GM06990 (cell line): ENCODE measurements around the gene NR2F2.

Experiments
- DNase-seq: peaks from one replicate; pipeline ENCODE4 v3.0.0-alpha.2; 2011; ENCODE audit not compliant: insufficient read length; ENCODE audit errors: extremely low read depth
- H3K27me3 ChIP-seq: replicated peaks from 2 replicates; pipeline ENCODE4 v1.6.0; 2011; ENCODE audit warnings: low read length; ENCODE audit not compliant: control insufficient read depth, insufficient read depth
- H3K36me3 ChIP-seq: 2 replicates; pipeline ENCODE4 v1.5.1; 2011; ENCODE audit warnings: low read length; ENCODE audit not compliant: control insufficient read depth, insufficient read depth
- H3K4me3 ChIP-seq: replicated peaks from 2 replicates; pipeline ENCODE4 v1.5.1; 2011; ENCODE audit warnings: low read depth, mild to moderate bottlenecking, control low read depth, low read length
- CTCF ChIP-seq: IDR thresholded peaks from 2 replicates; pipeline ENCODE4 v1.5.1; 2011; ENCODE audit warnings: low read length, control low read depth, mild to moderate bottlenecking, inconsistent platforms; ENCODE audit not compliant: insufficient read depth, poor library complexity, severe bottlenecking

The NR2F2 gene

GRCh38 chr15:96293441-96293840 is 37.1 kb upstream of the NR2F2 start:
- TF ChIP-seq CTCF, result no peak
- no peak for DNase-seq
- Histone ChIP-seq H3K4me3 (no peak overlapping the region), H3K36me3 (no peaks in the 10 kb centered on the region), H3K27me3 (no peaks in the 10 kb centered on the region)

DNA sequence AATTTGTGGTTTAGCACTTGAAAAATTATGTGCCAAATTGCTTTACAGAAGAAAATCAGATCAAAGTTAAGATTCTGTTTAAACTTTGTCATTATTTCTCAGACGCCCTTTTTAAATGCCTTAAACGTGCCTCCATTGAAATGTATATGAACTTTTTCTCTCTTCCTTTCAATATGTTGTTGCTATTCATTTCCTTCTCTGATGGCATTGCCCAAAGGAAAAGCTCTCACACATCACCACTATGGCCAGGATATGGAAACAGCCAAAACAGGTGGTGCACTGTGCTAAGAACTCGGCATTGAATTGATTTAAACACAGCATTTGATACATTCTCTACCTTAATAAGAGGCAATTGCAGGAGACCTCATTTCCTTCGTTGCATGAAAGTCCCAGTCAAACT is 35.7 kb upstream of the NR2F2 start:
- no peak for DNase-seq
- no peak for TF ChIP-seq CTCF
- H3K36me3 ChIP-seq, result no peaks in the 10 kb centered on the region
- H3K4me3 ChIP-seq, result no peak overlapping the region
- no peaks in the 10 kb centered on the region for H3K27me3 ChIP-seq

GRCh38 chr15:96296264-96296663 is 34.2 kb upstream of the NR2F2 start:
- no peak for TF ChIP-seq CTCF

GRCh38 chr15:96297783-96298182 is 32.7 kb upstream of the NR2F2 start:
- no peaks in the 10 kb centered on the region for H3K36me3 ChIP-seq
- H3K27me3 ChIP-seq, result no peaks in the 10 kb centered on the region
- no peak for DNase-seq
- H3K4me3 ChIP-seq, result no peak overlapping the region
- TF ChIP-seq CTCF, result no peak

More at GRCh38 chr15:96296264-96296663, 34.2 kb upstream of the NR2F2 start:
- Histone ChIP-seq H3K36me3 (no peaks in the 10 kb centered on the region), H3K27me3 (no peaks in the 10 kb centered on the region), H3K4me3 (no peak overlapping the region)
- DNase-seq, result no peak

- no peak for DNase-seq
- no peaks in the 10 kb centered on the region for H3K36me3 ChIP-seq
- no peak overlapping the region for H3K4me3 ChIP-seq
- H3K27me3 ChIP-seq, result no peaks in the 10 kb centered on the region
- TF ChIP-seq CTCF, result no peak
These were observed 32.3 kb upstream of the NR2F2 start for GRCh38 chr15:96298217-96298616.

DNA sequence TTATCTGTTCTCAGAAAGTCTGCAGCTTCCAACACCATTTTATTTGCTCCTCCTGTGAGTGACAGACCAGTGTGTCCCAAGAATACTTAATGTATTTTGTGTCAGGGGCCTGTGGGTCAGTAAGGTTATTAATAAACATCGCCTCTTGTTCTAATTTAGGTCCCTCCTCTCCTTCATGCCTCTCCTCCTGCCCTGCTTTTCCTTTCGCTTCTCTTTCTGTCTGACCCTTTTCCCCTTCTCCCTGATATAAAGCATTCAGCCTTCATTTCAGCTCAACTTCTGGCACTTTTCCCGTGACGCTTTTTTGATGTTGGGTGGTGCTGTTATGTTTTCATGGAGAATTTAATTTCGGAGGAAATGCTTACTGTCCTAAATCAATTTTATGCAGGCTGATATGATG is 29.7 kb upstream of the NR2F2 start:
- no peaks in the 10 kb centered on the region for H3K36me3 ChIP-seq
- DNase-seq, result no peak
- no peak for TF ChIP-seq CTCF
- no peaks in the 10 kb centered on the region for H3K27me3 ChIP-seq
- H3K4me3 ChIP-seq, result no peak overlapping the region
